GM12864 (cell line): Measurements from ENCODE around the gene NOL3.

ENCODE experiments used
- DNase-seq: peaks from one replicate; pipeline ENCODE4 v3.0.0-alpha.2; 2011; ENCODE audit warnings: low read depth
- H3K4me3 ChIP-seq: 2 replicates; pipeline ENCODE4 v1.5.1; 2011; ENCODE audit warnings: mild to moderate bottlenecking, low read depth, low read length, control low read depth
- TF ChIP-seq, protein P1 (sequence below): IDR thresholded peaks from 2 replicates; pipeline ENCODE4 v1.5.1; 2011; ENCODE audit warnings: low read depth, mild to moderate bottlenecking, moderate library complexity, low read length, control low read depth, inconsistent platforms; ENCODE audit errors: missing control alignments

The NOL3 gene

DNA sequence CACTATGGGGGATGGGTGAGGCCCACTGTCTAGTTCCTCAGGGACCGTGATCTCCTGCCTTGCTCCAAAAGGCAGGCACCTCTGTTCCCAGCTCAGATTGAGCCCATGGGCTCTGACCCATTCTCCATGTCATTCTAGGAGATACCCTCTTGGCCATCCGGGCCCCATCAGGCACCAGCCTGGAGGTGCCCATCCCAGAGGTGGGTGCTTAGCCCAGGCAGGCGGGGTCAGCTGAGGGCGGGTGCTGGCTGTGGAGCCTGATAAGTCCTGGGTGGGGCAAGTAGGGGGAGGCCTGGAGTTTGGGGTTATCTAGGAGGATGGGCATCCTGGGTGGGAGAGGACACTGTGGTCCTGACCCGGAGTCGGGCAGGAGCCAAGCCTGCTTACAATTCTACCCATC is 23.9 kb downstream of the NOL3 start:
- TF ChIP-seq, protein P1, sequence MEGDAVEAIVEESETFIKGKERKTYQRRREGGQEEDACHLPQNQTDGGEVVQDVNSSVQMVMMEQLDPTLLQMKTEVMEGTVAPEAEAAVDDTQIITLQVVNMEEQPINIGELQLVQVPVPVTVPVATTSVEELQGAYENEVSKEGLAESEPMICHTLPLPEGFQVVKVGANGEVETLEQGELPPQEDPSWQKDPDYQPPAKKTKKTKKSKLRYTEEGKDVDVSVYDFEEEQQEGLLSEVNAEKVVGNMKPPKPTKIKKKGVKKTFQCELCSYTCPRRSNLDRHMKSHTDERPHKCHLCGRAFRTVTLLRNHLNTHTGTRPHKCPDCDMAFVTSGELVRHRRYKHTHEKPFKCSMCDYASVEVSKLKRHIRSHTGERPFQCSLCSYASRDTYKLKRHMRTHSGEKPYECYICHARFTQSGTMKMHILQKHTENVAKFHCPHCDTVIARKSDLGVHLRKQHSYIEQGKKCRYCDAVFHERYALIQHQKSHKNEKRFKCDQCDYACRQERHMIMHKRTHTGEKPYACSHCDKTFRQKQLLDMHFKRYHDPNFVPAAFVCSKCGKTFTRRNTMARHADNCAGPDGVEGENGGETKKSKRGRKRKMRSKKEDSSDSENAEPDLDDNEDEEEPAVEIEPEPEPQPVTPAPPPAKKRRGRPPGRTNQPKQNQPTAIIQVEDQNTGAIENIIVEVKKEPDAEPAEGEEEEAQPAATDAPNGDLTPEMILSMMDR = no peak
- H3K4me3 ChIP-seq = no peak overlapping the region
- no peak for DNase-seq

DNA sequence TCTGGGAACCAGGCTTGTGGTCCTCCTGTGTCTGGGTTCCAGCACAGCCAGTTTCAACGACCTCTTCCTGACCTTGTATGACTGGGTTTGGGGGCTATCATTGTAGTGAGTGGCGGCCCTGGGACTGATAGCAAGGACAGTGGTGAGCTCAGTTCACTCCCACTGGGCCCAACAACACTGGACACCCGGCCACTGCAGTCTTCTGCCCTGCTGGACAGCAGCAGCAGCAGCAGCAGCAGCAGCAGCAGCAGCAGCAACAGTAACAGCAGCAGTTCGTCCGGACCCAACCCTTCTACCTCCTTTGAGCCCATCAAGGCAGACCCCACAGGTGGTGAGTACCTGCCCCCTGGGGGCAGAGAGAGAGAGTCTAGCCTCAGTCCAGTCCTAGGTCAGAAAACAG is 25.3 kb downstream of the NOL3 start:
- TF ChIP-seq, protein P1 = no peak
- no peak for DNase-seq
- H3K4me3 ChIP-seq = no peak overlapping the region

DNA sequence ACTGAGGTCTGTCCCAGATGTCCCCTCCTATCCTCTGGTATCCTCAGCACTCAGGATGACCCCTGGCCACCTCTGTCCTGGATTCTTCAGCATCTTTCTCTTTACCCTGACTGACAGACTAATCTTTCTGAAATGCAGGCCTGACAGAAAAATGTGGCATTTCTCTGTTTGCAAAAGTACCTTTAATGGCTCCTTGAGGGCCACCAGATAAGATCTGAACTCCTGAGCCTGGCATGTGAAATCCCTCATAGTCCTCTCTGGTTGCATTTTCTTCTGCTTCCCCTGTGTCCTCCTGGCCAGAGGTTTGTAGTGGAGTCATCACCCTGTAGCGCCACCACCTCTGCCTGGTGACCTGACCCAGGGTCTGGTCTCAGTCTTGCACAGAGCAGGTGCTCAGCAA is 26.5 kb downstream of the NOL3 start:
- DNase-seq = no peak
- no peak overlapping the region for H3K4me3 ChIP-seq
- TF ChIP-seq, protein P1 = no peak

DNA sequence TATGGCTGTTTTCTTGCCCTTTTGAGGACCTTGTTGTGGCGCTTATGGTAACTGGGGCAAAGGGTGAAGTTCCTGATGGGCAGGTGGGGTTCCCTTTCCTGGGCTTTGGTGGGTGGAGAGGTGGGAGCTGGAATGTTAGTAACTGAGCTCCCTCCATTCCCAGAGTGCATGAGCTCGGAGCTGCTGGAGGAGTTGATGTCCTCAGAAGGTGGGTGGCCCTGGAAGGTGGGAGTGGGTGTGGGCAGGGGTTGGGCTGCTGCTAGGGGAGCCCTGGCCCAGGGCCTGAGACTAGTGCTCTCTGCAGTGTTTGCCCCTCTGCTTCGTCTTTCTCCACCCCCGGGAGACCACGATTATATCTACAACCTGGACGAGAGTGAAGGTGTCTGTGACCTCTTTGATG is 27.4 kb downstream of the NOL3 start:
- no peak overlapping the region for H3K4me3 ChIP-seq
- DNase-seq = no peak
- TF ChIP-seq, protein P1 = no peak

DNA sequence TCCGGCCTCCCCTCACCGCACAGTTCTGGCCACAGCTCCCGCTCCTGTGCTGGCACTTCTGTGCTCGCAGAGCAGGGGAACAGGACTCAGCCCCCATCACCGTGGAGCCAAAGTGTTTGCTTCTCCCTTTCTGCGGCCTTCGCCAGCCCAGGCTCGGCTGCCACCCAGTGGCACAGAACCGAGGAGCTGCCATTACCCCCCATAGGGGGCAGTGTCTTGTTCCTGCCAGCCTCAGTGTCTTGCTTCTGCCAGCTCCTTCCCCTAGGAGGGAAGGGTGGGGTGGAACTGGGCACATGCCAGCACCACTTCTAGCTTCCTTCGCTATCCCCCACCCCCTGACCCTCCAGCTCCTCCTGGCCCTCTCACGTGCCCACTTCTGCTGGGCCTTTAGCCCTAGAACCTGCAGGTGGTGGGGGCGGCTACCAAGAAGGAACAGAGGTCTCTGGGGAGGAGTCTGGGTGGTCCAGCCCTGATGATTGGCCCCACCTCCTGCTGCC is 27.9 kb downstream of the NOL3 start:
- no peak for DNase-seq
- H3K4me3 ChIP-seq = no peak overlapping the region
- TF ChIP-seq, protein P1 = peak; percentile 77

DNA sequence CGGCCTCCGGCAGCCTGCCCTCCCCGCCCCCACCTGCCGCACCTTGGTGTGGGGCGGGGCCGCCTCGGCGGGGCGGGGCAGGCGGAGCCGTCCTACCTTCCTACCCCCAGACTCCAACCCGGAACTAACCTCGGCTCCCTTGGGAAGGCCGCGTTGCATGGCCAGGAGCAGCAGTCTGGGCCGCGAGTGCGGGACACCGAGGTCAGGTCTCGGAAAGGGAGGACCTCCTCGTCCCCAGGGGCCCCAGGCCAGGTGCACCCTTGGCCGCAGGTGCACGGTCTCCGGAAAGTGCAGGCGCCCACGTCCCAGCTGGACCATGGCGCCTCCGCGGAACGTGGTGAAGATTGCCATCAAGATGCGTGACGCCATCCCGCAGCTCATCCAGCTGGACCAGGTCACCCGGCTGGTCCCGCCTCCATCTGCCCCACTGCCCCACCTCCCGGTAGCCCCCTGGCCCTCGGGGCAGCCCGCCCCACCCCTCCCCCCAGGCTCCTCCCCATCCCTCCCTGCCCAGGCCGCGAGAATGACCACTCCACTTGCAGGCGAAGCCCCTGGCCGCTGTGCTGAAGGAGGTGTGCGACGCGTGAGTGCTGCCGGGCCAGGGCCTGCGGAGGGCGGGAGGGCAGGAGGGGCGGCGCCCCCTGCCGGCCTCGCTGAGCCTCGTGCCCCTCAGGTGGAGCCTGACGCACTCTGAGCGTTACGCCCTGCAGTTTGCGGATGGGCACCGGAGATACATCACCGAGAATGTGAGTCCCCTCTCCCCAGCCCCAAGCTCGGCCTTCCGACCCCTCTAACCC is 28.9 kb downstream of the NOL3 start, which contains the start of gene ELMO3:
Gene ELMO3, plus strand, starts transcription at position 121 of the 797 bp plus-strand sequence. Its CDS starts 196 bp downstream, at position 317.
- no peak within 1 kb of the TSS for H3K4me3 ChIP-seq

More for the DNA sequence above, 28.9 kb downstream of the NOL3 start, which contains the start of gene ELMO3:
- DNase-seq = no peak
- TF ChIP-seq, protein P1 = no peak
